ENCODE data around the gene XKRX. TPM values are rescaled to one million over a fixed set of nuclear protein-coding genes. Genes with fewer than 3 reads are reported as not detected.

XKRX gene
- total RNA-seq, 1 donor from 2014 or later = not detected

GRCh38 chrX:100969408-100969807, 40.7 kb upstream of the XKRX start, which contains the start of gene ARL13A:
Gene ARL13A, plus strand, starts transcription at chrX:100969708. Its CDS starts 3,982 bp downstream, at chrX:100973690.
- Histone ChIP-seq H3K27ac (replicated peaks) (no peak within 1 kb of the TSS), H3K9me3 (replicated peaks) (no peaks in the 10 kb centered on the region), H3K4me3 (no peak within 1 kb of the TSS), H3K4me1 (no peaks in the 10 kb centered on the region), H3K27me3 (ENCODE audit: low read depth) (no peaks in the 10 kb centered on the region), H3K36me3 (no peaks in the 10 kb centered on the region)
- no peak for DNase-seq
- intact Hi-C loops (cut with micrococcal nuclease) = no loop called here
- TF ChIP-seq CTCF (IDR thresholded peaks at IDR 0.05; ENCODE audit: borderline replicate concordance) = no peak

GRCh38 chrX:100964362-100964761, 35.6 kb upstream of the XKRX start:
- intact Hi-C loops (cut with micrococcal nuclease) = no loop called here
- H3K27ac ChIP-seq (replicated peaks) = no peak overlapping the region
- no peak for DNase-seq
- no peaks in the 10 kb centered on the region for H3K9me3 ChIP-seq (replicated peaks)
- no peaks in the 10 kb centered on the region for H3K36me3 ChIP-seq
- H3K4me1 ChIP-seq = no peaks in the 10 kb centered on the region
- no peak for TF ChIP-seq CTCF (IDR thresholded peaks at IDR 0.05; ENCODE audit: borderline replicate concordance)
- no peak overlapping the region for H3K4me3 ChIP-seq
- no peaks in the 10 kb centered on the region for H3K27me3 ChIP-seq (ENCODE audit: low read depth)

GRCh38 chrX:100962811-100963210, 34.1 kb upstream of the XKRX start:
- Histone ChIP-seq H3K27me3 (ENCODE audit: low read depth) (no peaks in the 10 kb centered on the region), H3K27ac (replicated peaks) (no peak overlapping the region), H3K4me3 (no peak overlapping the region), H3K9me3 (replicated peaks) (no peaks in the 10 kb centered on the region), H3K4me1 (no peaks in the 10 kb centered on the region), H3K36me3 (no peaks in the 10 kb centered on the region)
- no peak for DNase-seq
- no peak for TF ChIP-seq CTCF (IDR thresholded peaks at IDR 0.05; ENCODE audit: borderline replicate concordance)
- intact Hi-C loops (cut with micrococcal nuclease) = no loop called here

- Histone ChIP-seq H3K4me1 (no peaks in the 10 kb centered on the region), H3K27ac (replicated peaks) (no peak overlapping the region), H3K36me3 (no peaks in the 10 kb centered on the region), H3K4me3 (no peak overlapping the region), H3K9me3 (replicated peaks) (no peaks in the 10 kb centered on the region), H3K27me3 (ENCODE audit: low read depth) (no peaks in the 10 kb centered on the region)
- DNase-seq = no peak
- TF ChIP-seq CTCF (IDR thresholded peaks at IDR 0.05; ENCODE audit: borderline replicate concordance) = no peak
- intact Hi-C loops (cut with micrococcal nuclease) = no loop called here
These were observed 19.8 kb upstream of the XKRX start for GRCh38 chrX:100948557-100948956.

GRCh38 chrX:100946299-100946927, 17.7 kb upstream of the XKRX start:
- no peak for TF ChIP-seq CTCF (IDR thresholded peaks at IDR 0.05; ENCODE audit: borderline replicate concordance)
- H3K27me3 ChIP-seq (ENCODE audit: low read depth) = no peaks in the 10 kb centered on the region
- H3K36me3 ChIP-seq = no peaks in the 10 kb centered on the region
- H3K4me1 ChIP-seq = no peaks in the 10 kb centered on the region
- intact Hi-C loops (cut with micrococcal nuclease) = no loop called here
- H3K4me3 ChIP-seq = no peak overlapping the region
- H3K9me3 ChIP-seq (replicated peaks) = no peaks in the 10 kb centered on the region
- H3K27ac ChIP-seq (replicated peaks) = no peak overlapping the region
- DNase-seq = no peak
